ENCODE results near the gene MAP4K3.

DNA sequence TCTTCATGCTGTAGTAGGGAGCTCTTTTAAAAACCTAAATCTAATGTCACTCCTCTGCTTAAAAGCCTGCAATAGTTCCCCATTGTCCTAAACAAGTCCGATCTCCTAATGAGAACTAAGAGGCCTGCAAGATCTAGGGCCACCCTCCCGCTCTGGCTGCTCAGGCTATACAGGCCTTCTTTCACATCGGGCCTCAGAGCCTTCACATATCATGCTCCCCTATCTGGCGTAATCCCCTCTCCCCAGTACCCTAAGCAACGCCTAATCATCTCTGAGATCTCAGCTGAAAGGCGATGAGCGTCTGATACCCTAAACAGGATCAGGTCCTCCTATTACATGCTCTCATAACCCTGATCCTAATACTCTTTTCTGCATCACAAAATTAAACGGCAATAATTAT, 1.9 kb downstream of the MAP4K3 start:
- no peak for TF ChIP-seq SMC3 (IDR thresholded peaks at IDR 0.05)
- TF ChIP-seq, protein P1, sequence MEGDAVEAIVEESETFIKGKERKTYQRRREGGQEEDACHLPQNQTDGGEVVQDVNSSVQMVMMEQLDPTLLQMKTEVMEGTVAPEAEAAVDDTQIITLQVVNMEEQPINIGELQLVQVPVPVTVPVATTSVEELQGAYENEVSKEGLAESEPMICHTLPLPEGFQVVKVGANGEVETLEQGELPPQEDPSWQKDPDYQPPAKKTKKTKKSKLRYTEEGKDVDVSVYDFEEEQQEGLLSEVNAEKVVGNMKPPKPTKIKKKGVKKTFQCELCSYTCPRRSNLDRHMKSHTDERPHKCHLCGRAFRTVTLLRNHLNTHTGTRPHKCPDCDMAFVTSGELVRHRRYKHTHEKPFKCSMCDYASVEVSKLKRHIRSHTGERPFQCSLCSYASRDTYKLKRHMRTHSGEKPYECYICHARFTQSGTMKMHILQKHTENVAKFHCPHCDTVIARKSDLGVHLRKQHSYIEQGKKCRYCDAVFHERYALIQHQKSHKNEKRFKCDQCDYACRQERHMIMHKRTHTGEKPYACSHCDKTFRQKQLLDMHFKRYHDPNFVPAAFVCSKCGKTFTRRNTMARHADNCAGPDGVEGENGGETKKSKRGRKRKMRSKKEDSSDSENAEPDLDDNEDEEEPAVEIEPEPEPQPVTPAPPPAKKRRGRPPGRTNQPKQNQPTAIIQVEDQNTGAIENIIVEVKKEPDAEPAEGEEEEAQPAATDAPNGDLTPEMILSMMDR (IDR thresholded peaks at IDR 0.05): no peak
- no peak for TF ChIP-seq KDM5A (IDR thresholded peaks at IDR 0.05)
